ENCODE measurements around the gene NONO.
"Not testable (repeated sequence)": the region's sequence is repeated elsewhere in the genome, so short reads cannot be mapped to it uniquely, and the experiment has no call there.

The NONO gene, protein sequence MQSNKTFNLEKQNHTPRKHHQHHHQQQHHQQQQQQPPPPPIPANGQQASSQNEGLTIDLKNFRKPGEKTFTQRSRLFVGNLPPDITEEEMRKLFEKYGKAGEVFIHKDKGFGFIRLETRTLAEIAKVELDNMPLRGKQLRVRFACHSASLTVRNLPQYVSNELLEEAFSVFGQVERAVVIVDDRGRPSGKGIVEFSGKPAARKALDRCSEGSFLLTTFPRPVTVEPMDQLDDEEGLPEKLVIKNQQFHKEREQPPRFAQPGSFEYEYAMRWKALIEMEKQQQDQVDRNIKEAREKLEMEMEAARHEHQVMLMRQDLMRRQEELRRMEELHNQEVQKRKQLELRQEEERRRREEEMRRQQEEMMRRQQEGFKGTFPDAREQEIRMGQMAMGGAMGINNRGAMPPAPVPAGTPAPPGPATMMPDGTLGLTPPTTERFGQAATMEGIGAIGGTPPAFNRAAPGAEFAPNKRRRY

DNA sequence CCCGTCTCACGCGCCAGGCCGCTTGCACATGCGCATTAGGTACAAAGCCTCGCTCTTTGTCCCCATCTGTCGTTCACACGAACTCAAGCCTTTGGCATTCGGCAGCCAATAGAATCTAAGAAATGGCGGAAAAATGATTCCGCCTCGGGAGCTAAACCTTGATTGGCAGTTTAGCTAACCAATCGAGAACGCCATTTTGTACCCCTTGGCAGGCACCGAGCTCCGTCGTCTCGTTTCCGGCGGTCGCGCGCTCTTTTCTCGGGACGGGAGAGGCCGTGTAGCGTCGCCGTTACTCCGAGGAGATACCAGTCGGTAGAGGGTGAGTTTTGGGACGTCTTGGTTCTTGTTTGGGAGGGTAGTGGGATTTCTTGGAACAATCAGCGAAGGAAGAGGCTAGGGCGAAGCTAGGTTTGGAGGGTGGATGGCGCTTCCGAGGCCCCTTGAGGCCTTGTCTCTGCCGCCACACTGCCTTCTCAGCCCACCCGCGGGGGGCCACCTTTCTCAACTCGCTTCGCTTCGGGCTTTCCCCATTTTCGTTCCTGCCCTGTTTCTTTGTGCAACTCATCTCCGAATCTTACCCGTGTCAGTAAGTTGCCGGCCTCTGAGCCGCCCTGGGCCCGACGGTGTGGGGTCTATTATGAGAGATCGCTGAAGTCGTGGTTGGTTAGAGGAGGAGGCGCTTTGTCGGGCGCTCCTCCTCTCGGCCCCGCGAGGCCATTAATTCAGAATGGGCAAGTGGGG, at the start of gene NONO:
Gene NONO, plus strand, starts transcription at position 233 of the 741 bp plus-strand sequence. CDS start 7,003 bp downstream, outside the sequence.
- peak; percentile 96 for DNase-seq

DNA sequence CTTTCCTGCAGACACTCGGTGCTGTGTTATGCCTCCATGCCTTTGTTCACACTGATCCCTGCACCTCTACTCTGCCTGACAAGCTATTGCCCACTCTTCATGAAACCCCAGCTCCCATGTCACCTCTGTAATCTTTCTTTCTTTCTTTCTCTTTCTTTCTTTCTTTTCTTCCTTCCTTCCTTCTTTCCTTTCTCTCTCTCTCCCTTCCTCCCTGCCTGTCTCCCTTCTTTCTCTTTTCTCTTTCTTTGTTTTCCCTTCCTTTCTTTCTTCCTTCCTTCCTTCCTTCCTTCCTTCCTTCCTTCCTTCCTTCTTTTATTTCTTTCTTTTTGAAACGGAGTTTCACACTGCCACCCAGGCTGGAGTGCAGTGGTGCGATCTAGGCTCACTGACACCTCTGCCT, 48.0 kb upstream of the NONO start:
- DNase-seq: no peak

DNA sequence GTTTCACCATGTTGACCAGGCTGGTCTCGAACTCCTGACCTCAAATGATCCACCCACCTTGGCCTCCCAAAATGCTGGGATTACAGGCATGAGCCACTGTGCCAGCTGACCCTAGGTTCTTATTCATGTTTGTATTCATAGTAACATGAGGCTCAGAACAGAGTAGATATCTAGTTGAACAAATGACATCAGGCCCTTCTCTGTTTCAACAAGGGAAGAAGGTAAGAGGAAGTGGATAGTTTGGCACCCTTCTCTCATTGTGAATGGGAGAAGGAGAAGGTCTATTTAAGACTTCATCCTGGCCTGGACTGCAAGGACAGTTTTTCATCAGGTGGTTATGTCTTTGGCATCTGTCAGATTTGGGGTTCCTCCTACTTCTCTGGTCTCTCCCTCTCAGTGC, 46.6 kb upstream of the NONO start:
- DNase-seq: no peak

DNA sequence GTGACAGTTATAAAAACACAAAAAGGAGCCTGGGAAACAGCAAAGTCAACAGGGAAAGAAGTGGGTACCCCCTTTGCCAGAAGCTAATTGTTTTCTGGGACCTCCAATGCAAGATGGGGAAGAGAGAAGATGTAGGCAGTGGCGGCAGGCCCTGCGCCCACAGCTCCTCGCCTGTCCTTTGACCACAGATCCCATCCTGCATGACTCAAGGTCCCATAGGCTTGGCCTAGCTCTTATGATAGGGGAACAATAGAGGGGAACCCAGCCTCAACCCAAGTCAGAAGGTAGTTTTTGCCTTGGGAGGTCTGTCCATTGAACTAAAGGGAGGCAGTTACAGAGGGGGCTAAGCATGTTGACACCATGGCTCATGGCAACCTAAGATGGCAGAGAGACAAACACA, 43.7 kb upstream of the NONO start:
- no peak for DNase-seq

DNA sequence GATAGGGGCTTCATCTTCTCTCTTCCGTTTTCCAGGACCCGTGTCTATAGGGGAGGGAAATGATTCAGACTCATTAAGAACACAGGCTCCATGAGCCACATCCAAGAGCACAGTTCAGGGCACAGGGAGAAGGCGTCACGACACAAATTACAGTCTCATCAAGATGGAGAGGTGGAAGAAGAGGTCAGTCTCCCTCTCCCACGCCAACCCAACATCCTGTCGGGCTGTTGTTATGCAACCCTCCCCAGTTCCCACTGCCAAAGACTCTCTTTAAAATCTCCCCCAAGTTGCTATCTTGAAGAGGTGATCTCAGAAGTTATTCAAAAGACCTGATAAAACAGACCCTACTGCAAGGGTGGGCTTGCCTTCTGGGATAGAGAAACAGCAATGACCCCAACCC, 42.1 kb upstream of the NONO start:
- no peak for DNase-seq

DNA sequence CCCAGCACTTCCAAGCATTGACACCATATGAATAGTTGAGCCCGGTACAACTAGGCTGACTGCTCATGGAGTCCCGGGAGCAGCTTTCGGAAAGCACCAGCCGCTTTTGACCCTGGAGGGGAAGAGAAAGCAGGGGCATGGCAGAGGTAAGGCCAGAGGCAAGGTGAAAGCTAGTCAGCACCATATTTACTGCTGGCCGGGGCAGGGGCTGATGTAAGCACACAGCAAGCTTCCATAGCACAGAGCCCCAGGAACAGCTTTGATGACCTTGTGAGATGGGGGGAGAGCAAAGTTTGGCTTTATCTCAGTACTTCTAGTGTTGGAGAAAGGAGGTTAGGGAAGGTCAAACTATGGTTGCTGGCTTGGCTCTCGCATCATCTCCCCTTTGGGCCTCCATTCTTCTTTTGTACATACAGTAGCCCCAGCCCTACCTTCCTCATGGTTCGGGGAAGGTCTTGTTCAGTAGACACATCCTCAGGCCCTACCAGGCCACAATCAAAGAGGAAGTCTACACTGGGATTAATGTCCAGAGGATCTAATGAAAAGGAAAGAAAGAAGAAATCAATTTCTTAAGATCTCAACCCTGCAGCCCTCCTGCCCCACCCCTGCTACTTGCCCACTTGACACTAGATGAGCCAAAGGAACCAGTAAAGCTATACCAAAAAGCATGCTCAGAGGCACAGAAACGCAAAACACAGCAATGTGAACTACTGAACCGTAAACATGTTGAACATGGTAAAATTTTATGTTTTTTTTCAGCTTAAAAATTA, 38.9 kb upstream of the NONO start:
- no peak for DNase-seq

DNA sequence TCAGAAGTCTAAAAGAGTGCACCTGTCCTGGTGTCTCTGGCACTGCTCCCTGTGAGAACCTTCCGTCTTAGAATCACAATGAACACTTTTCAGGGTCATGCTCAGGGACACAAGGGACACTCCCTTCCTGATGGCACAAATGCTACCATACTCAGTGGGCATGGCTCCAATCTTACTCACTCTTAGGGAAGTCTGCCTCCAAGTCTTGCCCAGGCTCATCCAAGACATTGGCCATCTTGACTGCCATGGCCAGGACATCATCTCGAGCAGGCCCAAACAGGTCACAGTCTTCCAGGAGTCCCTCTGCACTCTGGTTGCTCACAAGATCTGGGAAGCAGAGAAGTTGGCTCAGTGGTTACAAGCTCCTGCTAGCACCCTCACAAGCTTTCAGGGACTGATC, 38.3 kb upstream of the NONO start:
- DNase-seq: no peak

DNA sequence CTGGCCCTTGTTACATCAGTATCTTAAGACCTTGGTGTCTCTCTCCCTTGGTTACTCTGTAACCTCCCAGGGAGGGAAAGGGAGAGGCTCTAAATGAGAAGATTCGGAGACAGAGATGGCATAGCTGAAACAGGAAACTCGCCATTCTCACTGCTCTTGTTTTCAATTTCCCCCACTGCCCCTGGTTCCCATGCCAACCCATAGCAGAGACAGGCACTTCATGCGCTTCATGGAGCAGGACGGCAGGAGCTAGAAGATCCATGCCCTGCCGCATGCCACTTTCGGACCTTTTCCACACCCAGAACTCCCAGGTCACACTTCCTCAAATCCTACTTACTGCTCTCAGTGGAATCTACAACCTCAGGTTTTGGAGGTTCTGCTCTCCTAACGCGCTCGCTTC, 32.6 kb upstream of the NONO start:
- DNase-seq: no peak

DNA sequence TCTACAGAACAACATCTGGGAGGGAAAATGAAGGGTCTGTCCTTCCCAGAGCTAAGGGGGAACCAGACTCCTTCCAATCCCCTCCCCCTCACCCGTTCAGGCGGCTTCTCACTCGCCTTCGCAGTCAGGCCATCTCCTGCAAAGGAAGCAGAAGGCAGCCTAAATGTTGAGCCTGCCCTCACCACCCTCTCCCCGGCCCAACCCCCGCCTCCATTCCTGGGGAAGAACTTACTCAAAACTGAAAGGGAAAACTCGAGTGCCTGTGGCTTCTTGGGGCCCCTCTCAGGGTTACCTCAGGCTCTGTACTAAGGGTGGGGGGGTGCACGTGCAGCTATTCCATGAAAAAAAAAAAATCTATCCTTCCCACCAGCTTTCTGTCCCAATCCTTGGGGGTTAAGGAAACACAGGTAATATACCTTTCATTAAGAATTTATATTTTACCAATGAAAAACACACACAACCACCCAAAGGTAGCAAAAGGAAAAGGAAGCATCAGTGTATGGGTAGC, 31.9 kb upstream of the NONO start:
- DNase-seq: peak; percentile 39

DNA sequence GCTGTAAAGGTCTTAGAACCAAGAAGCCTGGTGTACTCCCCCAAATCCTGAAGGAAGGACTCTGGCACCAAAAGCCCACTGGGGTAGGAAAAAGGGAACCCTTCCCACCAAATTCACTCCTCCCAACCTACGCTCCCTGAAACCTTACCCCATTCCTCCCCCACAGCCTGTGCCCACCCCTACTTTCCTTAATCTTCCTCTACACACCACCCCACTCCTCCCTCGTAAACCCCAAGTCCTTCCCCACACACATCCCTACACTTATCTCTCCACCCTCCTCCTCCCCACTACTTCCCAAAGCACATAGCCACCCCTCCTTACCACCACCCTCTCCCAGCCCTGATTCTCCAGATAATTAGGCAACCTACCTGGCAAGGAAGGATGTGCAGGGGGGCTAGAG, 31.2 kb upstream of the NONO start:
- DNase-seq: no peak

DNA sequence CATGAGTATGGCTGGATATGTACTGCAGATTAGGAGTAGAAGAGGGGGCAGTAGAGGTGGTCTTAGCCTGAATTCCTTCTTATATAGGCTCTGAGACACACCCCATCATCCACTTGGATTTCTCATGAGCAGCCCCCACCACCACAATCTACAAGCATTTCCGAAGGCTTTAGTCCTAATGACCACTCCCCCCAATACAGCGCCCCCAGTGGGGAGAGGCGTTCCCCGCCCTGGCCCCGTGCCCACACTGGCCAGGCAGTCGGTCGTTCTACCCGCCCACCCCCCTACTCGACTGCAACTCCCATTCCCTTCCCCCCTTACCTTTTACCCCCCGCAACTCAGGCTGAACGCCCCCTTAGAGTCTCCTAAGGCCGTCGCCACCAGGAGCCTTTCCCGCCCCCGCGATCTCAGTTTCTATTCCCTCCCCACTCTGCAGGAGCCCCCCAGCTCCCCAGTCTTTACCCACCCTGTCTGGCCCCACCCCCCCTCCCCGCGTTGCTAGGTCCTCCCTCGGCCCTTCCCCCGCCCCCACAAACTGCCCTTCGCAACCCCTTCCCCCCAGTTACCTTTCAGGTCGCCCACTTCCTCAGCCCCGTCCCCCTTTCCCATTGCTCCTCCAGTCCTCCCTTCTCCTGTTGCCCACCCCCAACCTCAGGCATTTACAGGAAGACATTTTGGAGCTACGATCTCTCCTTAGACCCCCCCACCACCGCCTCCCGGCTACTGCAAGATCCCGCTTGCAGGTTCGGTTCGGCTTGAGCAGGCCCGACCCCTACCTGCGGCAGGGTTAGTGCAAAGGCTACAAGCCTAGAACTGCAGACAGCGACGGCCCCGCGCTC, 30.0 kb upstream of the NONO start:
- DNase-seq: peak; percentile 55

DNA sequence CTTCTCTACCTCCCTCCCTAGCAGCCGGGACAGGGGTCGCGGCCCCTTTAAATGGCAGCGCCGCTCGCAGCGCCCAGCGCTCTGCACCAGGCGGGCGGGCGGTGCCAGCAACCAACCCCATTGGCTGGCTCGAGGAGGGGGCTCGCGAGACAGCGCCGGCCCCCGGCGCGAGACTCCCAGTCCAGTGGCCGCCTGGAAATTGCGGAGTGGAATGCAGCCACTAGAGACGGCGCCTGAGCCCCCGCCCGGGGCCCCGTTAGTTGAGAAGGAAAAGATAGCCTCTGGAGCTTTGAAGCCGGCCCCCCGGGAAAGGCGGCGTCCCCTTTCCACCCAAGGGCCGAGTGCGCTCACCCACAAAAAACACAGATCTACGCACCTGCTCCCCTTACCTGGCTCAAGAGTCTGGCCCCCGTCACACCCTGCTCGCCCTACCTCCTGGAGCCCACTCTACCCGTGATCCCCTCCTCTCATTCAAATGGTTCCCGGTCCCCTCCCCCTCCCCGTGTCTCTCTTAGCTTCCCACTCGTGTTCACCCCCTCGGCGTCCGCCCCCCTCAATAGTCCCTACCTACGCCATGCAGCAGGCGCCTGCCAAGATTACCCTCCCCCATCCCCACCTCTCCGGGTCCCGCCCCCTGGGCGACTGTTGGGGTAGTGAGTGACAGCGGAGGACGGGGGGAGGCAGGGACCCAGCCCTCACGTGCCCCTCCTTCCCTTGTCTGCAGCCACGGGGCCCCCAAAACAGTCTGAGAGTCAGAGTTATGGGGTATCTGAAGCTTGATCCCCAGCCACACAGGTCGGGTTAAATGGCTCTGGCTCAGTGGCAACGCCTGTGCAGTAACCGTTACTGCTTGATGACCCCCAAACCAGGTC, 29.1 kb upstream of the NONO start, which contains the start of gene ZMYM3:
Gene ZMYM3, minus strand, starts transcription at position 49 of the 872 bp plus-strand sequence. CDS start 885 bp downstream, outside the sequence.
- peak; percentile 85 for DNase-seq

DNA sequence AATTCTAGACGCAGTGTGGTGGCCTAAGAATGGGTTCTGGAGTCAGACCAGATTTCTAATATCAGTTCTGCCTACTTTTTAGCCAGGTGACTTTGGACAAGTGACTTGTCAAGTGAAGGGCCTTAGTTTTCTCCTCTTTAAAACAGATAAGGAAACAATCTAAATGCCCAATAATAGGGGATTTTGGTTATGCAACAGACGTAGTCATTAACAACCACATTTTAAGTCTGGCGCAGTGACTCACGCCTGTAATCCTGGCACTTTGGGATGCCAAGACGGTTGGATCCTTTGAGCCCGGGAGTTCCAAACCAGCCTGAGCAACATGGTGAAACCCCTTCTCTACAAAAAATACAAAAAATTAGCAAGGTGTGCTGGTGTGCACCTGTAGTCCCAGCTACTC, 27.4 kb upstream of the NONO start:
- no peak for DNase-seq

DNA sequence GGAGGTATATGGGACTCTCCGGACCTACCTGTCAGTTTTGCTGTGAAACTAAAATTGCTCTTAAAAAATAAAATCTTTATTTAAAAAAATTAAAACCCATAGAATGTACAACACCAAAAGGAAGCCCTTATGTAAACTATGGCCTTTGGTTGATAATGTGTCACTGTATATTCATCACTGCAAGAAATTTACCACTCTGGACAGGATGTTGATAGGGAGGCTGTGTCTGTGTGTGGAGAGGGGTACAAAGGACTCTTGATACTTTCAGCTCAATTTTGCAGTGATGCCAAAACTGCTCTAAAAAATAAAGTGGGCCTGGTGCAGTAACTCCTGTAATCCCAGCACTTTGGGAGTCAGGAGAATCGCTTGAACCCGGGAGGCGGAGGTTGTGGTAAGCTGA, 26.6 kb upstream of the NONO start:
- DNase-seq: no peak

DNA sequence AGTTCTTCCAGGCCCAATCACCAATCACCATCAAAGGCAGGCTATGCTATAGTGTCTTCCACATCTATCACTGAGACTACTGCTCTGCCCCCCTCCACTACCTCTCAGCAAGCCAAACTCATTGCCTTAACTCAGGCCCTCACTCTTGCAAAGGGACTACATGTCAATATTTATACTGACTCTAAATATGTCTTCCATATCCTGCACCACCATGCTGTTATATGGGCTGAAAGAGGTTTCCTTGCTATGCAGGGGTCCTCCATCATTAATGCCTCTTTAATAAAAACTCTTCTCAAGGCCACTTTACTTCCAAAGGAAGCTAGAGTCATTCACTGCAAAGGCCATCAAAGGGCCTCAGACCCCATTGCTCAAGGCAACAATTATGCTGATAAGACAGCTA, 14.8 kb upstream of the NONO start:
- DNase-seq: not testable (repeated sequence)

DNA sequence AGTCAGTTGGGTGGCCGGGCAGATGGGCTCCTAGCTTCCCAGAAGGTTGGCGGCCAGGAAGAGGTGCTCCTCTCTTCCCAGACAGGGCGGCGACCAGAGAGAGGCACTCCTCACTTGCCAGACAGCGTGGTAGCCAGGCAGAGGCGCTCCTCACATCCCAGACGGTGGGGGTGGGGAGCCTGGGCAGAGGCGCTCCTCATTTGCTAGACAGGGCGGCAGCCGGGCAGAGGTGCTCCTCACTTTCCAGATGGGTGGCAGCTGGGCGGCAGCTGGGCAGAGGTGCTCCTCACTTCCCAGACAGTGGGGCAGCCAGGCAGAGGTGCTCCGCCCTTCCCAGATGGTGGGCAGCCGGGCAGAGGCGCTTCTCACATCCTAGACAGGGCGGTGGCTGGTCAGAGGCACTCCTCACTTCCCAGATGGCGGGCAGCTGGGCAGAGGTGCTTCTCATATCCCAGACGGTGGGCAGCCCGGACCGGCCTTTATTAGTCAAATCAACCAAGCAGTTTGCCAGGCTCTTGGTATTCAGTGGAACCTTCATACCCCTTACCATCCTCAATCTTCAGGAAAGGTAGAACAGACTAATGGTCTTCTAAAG, 13.5 kb upstream of the NONO start:
- DNase-seq: no peak

DNA sequence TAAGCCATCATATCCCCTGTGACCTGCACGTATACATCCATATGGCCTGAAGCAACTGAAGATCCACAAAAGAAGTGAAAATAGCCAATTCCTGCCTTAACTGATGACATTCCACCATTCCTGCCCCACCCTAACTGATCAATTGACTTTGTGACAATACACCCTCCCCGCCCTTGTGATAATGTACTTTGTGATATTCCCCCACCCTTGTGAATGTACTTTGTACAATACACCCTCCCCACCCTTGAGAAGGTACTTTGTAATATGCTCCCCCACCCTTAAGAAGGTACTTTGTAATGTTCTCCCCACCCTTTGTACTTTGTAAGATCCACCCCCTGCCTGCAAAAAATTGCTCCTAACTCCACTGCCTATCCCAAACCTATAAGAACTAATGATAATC, 11.1 kb upstream of the NONO start:
- not testable (repeated sequence) for DNase-seq

DNA sequence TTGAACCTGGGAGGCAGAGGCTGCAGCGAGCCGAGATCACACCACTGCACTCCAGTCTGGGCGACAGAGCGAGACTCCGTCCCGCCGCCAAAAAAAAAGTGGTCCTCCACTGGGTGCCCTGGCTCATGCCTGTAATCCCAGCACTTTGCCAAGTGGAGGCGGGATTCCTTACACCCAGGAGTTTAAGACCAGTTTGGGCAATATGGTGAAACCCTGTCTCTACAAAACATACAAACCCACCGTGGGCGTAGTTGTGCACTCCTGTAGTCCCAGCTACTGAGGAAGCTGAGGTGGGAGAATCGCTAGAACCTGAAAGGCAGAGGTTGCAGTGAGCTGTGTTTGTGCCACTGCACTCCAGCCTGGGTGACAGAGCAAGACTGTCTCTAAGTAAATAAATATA, 2.1 kb upstream of the NONO start:
- not testable (repeated sequence) for DNase-seq

DNA sequence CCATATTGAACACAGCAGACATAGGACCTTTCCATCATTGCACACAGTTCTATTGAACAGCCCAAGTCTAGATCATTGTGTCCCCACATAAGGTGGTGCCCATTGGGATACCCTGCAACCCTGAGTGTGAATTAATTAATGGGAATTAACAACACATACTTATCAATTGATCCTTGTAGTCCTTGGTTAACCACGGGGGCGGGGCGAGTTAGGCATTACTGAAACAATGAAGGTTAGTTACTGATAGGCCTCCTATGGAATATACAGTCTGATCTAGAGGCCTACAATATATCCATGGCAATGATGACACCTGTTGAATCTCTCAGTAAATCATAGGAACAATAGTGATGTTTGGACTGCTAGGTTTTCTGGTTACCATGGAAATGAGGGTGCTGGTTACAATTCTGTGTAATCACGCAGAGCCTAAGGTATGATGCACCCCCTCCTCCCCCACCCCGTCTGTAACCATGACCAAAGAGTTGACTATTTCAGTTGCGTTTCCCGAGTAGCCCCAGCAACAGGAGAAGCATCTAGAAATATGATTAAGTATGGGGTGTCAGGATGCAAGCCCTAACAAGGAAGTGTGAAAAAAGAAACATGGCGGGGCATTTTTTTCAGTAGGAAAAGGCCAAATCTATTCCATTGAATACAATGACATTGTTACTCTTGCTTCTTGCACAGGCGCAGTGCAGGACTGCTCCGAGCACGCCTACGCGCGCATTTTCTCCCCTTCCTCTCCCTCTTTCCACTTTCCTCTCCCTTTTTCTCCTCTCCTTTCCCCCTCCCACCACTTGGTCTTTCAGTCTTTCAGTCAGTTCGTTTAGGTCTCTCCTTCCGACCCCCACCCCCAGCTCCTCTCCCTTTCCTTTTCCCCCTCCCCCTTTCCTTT, 677 bp upstream of the NONO start:
- DNase-seq: peak; percentile 66

DNA sequence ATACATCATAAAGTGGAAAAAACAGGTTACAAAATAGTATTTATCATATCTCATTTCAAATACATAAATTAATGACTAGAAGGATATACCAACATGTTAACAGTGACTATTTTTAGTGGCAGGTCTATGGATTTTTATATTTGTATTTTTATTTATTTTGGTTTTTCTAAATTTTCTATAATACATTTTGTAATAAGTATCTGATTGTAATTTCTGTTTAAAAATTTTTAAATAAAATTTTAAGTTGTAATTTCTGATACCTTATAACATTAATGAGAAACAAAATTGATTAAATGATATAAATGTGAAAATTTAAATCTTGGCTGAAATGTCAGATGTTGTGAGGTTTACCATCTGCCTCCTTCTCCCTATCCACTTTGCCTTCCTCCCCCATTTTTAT, 2.5 kb downstream of the NONO start:
- DNase-seq: no peak

Measured in activated CD4-positive, alpha-beta T cell treated with anti-CD3 and anti-CD28 coated beads, Interleukin-10, Interleukin-2, amounts not matched to agents 100 ng/mL and 50 ng/mL, durations not matched to agents 16 hours and 8 hours (primary cell).